HG02763 (cell line): ENCODE measurements around the gene MED29.
A peak's percentile ranks its signal among the peaks of the same experiment; 100 is the strongest.
"Not testable (repeated sequence)": the region's sequence is repeated elsewhere in the genome, so short reads cannot be mapped to it uniquely, and the experiment has no call there.

ENCODE experiments used
- ATAC-seq: cut with Tn5 transposase; IDR thresholded peaks from one replicate; pipeline ENCODE4 v1.9.1; 2021; ENCODE audit warnings: mild to moderate bottlenecking, moderate library complexity; ENCODE audit not compliant: unreplicated experiment

MED29 gene

GRCh38 chr19:39370735-39371134 is 20.4 kb upstream of the MED29 start:
- no peak for ATAC-seq

GRCh38 chr19:39372047-39372802 is 19.0 kb upstream of the MED29 start:
- no peak for ATAC-seq

GRCh38 chr19:39372941-39373340 is 18.2 kb upstream of the MED29 start:
- no peak for ATAC-seq

- ATAC-seq: no peak
Observed at GRCh38 chr19:39375929-39376328, 15.2 kb upstream of the MED29 start.

GRCh38 chr19:39377373-39378362 is 13.5 kb upstream of the MED29 start:
- ATAC-seq: no peak

GRCh38 chr19:39379366-39379765 is 11.8 kb upstream of the MED29 start:
- not testable (repeated sequence) for ATAC-seq

GRCh38 chr19:39379865-39380396 is 11.2 kb upstream of the MED29 start:
- ATAC-seq: no peak

- no peak for ATAC-seq
Observed at GRCh38 chr19:39380521-39381502, 10.4 kb upstream of the MED29 start.

GRCh38 chr19:39381910-39382611 is 9.1 kb upstream of the MED29 start:
- ATAC-seq: no peak

GRCh38 chr19:39382991-39383828 is 8.0 kb upstream of the MED29 start:
- ATAC-seq: no peak

GRCh38 chr19:39384839-39385568 is 6.2 kb upstream of the MED29 start:
- no peak for ATAC-seq

GRCh38 chr19:39385629-39386411 is 5.4 kb upstream of the MED29 start:
- no peak for ATAC-seq

- ATAC-seq: no peak
Observed at GRCh38 chr19:39386557-39386956, 4.6 kb upstream of the MED29 start.

- ATAC-seq: no peak
Observed at GRCh38 chr19:39388657-39389056, 2.5 kb upstream of the MED29 start.

GRCh38 chr19:39389631-39390414 is 1.4 kb upstream of the MED29 start:
- no peak for ATAC-seq

- ATAC-seq: peak; percentile 5
Observed at GRCh38 chr19:39390451-39390750, 777 bp upstream of the MED29 start.
